ENCODE data around the gene PCDHGB4. TPM values are rescaled to one million over a fixed set of nuclear protein-coding genes. Genes with fewer than 3 reads are reported as not detected.

Gene PCDHGB4
- total and polyA plus RNA-seq, 2 of the 8 experiments (the other 6 are each of a cell fraction or from before 2014, with no cell fraction given), result 8.0 to 9.1 TPM

- no peak overlapping the region for H3K14ac ChIP-seq (ENCODE audit: insufficient read length)
- no peak overlapping the region for H2BK20ac ChIP-seq (ENCODE audit: low read length)
- H3K23me2 ChIP-seq (ENCODE audit: low read depth, low read length), result no peaks in the 10 kb centered on the region
- H4K20me1 ChIP-seq (replicated peaks in 1 of 2; ENCODE audit: control insufficient read depth in 1 of 2, insufficient read depth in 2 of 2, low read length in 2 of 2), result peaks cover 0 to 1% of the 10 kb centered on the region in 2 experiments
- no peak overlapping the region for H2BK120ac ChIP-seq (replicated peaks; ENCODE audit: low read depth, low read length)
- H4K8ac ChIP-seq (ENCODE audit: extremely low read depth, insufficient read depth, low read length), result peak overlapping the region; percentile 38; the same call in 1 of the 2 replicates
- no peaks in the 10 kb centered on the region for H3K4me1 ChIP-seq (replicated peaks in 1 of 4; ENCODE audit: control insufficient read depth in 3 of 4, insufficient read depth in 4 of 4, low read length in 3 of 4)
- H4K5ac ChIP-seq (ENCODE audit: insufficient read length, low read depth, low read length), result no peak overlapping the region
- no peak overlapping the region for H3K56ac ChIP-seq (replicated peaks; ENCODE audit: insufficient read length, low read depth, low read length)
- 42% methylated on average over 25 of the region's 25 CpGs; no CpG with 5 or more reads in 1 of the 2 experiments for WGBS, 2 experiments (ENCODE audit: extremely low coverage in 1 of 2, insufficient coverage in 1 of 2, insufficient read length in 1 of 2, insufficient replicate concordance in 2 of 2, low coverage in 1 of 2, low lambda C conversion rate in 2 of 2, missing lambda C conversion rate in 1 of 2)
- peak overlapping the region; percentile 75; the same call in 1 of the 2 replicates for H2AK5ac ChIP-seq (ENCODE audit: low read depth, low read length)
- H3K36me3 ChIP-seq (ENCODE audit: control insufficient read depth in 2 of 4, insufficient read depth in 4 of 4, low read length in 3 of 4), result peaks cover 0 to 3% (median 0%) of the 10 kb centered on the region in 4 experiments; a peak in 1 of 8 replicates
- FAIRE-seq, result no peak
- peak in 1 of 2 experiments; percentile 39 for DNase-seq (ENCODE audit: low read depth in 1 of 2, low spot score in 2 of 2)
- TF ChIP-seq, protein P1, sequence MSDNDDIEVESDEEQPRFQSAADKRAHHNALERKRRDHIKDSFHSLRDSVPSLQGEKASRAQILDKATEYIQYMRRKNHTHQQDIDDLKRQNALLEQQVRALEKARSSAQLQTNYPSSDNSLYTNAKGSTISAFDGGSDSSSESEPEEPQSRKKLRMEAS (IDR thresholded peaks at IDR 0.05), result peak; percentile 52
- TF ChIP-seq RXRA (IDR thresholded peaks at IDR 0.05; ENCODE audit: insufficient read depth, low read depth, low read length), result no peak
- H2BK12ac ChIP-seq (ENCODE audit: low read depth, low read length), result no peak overlapping the region
- H3K9ac ChIP-seq (replicated peaks in 1 of 4; ENCODE audit: extremely low read depth in 1 of 4, low read depth in 3 of 4, low read length in 3 of 4), result peak overlapping the region in 3 of 4 experiments; percentile 32 to 42 (median 38); a peak in 3 of 7 replicates
- H3K18ac ChIP-seq (ENCODE audit: extremely low read depth, low read length), result no peak overlapping the region
- no peak overlapping the region for H3K23ac ChIP-seq (ENCODE audit: insufficient read length)
- H2BK5ac ChIP-seq (ENCODE audit: low read depth, low read length), result no peak overlapping the region
- CTCF ChIA-PET (ENCODE audit: partially characterized antibody), result interaction anchor here (0.6 to 23.3 kb wide), 55 partner anchors 8 to 1614 kb away, joined by 3 to 1236 read pairs (median 9); partner anchors contain the start of genes PCDHB11, PCDHB12, PCDHB13 and PCDHB14
- H3K9me3 ChIP-seq (ENCODE audit: insufficient read depth in 2 of 2, low read depth in 1 of 2, low read length in 1 of 2), result peaks cover 5 to 8% of the 10 kb centered on the region in 2 experiments; a peak in 2 of 4 replicates
- no peaks in the 10 kb centered on the region for H3K79me2 ChIP-seq (ENCODE audit: control insufficient read depth in 1 of 2, insufficient read depth in 2 of 2, low read length in 2 of 2)
- no peak overlapping the region for H3K27ac ChIP-seq (ENCODE audit: low read depth, low read length)
- 0 out of 2 replicates have a peak overlapping the region, but pooled peaks have one; percentile 21 for H2AFZ ChIP-seq (ENCODE audit: low read length)
- peak overlapping the region; percentile 65 to 80 for H3K4me2 ChIP-seq (ENCODE audit: insufficient read depth in 1 of 2, low read depth in 2 of 2, low read length in 2 of 2)
- peak overlapping the region; percentile 81; the same call in 1 of the 2 replicates for H2BK15ac ChIP-seq (ENCODE audit: low read length)
- H3K4ac ChIP-seq (replicated peaks; ENCODE audit: insufficient read length, low read depth, low read length), result no peak overlapping the region
- H4K91ac ChIP-seq (replicated peaks; ENCODE audit: insufficient read length, low read length), result no peak overlapping the region
- peak overlapping the region; percentile 66 to 82 (median 78) for H3K4me3 ChIP-seq (ENCODE audit: extremely low read depth in 1 of 4, insufficient read depth in 2 of 4, low read depth in 3 of 4, low read length in 4 of 4)
- POLR2A ChIA-PET (ENCODE audit: partially characterized antibody), result interaction anchor here (0.7 to 2.7 kb wide), 12 partner anchors 58 to 169 kb away, joined by 3 to 9 read pairs (median 4); partner anchors contain the start of gene PCDHB15
- H3K79me1 ChIP-seq (ENCODE audit: low read depth, low read length), result no peaks in the 10 kb centered on the region
- H3K27me3 ChIP-seq (replicated peaks in 1 of 4; ENCODE audit: control insufficient read depth in 3 of 4, extremely low read depth in 1 of 4, insufficient read depth in 3 of 4, low read length in 3 of 4), result peaks cover 0 to 13% (median 7%) of the 10 kb centered on the region in 4 experiments; a peak in 6 of 7 replicates
Observed at GRCh38 chr5:141413540-141414069, 26.1 kb downstream of the PCDHGB4 start.

All from H1 (cell line).